ENCODE results near the gene NACAD.

The NACAD gene

DNA sequence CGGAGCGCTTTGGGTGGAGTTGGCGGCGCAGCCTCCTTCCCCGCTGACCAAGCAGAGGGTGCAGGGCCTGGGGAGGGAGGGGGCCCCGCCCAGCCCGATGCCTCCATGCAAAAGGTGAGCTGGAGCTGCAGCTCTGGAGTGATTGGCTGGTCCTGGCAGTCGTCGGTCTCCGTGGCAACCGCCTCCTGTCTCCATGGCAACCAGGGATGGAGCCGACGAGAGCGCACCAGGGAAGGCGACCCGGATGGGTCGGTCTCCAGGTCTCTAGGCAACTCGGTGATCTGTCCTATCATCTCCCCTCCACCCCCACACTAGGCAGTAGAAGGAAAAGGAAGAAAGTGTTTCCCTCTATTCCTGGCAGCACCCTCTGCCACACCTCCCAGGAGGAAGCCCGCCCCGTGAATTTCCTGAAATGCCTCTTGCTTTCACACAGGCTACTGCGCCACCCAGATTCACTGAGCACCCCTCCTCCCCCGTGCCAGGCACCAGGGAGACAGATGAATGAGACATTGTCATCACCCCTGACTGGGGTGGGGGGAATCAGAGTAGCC is 647 bp upstream of the NACAD start:
- DNase-seq, result peak; percentile 53

DNA sequence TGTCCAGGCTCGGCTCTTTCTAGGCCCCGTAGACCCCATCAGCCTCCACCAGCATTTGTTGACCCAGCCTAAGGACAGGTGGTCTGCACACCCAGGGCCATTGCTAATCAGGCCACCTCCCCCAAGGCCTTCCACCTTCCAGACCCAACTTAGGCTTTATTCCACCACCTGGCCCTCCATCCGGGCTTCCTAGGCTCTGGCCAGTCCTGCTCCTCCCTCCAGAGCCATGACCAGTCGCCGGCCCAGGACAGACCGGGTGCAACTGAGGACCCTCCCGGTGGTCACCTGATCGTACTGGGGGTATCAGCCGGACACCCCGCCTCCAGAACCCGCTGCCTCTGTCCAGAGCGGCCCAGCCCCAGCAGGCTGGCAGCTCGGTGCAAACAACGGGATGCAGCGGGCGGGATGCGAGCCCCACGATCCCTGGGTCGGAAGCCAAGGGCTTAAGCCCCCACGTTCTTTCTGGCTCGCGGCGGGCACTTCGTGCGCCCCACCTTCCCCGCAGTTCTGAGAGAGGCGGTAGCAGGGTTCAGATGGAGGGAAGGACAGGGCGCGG is 545 bp downstream of the NACAD start:
- no peak for DNase-seq

DNA sequence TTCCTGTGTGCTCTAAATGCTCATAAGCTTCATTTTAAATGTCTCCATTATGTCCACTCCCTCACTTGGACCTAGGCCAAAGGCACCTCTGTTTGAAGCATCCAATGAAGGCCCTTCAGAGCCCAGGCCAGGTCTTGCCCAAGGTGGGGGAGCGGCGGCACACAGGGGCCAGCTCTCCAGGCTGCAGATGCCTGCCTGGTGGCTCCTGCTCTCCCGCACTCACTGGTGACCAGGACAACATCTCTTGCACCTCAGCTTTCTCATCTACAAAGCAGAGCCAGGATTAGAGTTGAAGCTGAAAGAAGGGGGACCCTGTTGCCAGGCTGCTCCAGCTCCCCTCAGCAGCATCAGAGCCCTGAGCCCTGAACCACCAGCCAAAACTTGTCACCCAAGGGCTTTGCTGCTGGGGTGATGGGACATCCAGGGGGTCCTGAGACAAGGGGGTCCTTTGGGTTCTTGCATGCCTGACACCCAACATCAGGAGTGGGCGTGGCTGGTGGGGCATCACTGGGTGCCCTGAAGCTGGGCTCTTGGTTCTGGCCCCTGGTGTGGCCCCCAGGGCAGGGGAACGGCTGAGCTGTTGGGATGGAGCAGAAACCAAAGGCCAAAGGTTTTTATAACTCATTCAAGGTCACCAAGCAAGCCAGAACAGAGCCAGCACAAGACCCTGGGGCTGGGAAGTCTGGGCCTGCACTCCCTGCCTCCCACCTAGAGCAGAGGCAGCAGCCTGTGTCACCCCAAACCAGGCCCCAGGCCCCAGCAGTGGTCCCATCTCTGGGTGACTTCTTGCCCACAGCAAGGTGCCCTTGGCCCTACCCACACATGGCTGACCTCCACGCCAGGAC is 1.2 kb downstream of the NACAD start:
- DNase-seq, result no peak

DNA sequence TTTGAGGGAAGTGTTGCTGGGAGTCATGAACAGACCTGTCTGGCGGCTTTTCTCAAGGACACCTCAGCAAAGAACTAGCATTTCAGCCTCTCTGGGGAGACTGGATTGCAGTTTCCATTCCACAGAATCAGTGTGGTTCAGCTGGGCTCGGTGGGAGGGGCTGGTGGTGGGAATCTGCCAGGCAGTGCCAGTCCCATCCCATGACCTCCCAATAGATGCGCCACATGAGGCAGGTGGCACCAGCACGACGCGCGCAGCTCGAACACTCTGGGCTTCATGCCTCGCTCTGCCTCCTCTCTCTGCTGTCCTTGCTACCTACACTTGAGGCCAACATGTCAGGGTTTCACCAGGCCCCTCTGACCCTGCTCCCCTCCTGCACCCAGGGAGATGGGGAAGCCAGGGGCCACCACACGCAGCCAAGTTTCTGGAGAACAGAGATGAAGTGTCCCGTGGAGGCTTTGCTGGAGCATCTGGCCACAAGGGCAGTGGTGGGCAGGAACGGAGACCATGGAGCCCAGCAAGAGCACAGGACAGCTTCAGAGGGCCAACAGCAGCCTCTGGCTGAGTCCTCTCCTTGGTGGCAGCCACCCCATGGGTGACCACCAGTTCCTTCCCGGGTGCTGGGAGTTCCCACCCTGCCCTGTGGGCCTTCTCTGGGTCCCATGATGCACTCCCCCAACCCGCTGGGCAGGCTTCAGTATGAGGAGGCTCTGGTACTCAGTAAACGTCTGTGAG is 2.3 kb downstream of the NACAD start:
- no peak for DNase-seq

DNA sequence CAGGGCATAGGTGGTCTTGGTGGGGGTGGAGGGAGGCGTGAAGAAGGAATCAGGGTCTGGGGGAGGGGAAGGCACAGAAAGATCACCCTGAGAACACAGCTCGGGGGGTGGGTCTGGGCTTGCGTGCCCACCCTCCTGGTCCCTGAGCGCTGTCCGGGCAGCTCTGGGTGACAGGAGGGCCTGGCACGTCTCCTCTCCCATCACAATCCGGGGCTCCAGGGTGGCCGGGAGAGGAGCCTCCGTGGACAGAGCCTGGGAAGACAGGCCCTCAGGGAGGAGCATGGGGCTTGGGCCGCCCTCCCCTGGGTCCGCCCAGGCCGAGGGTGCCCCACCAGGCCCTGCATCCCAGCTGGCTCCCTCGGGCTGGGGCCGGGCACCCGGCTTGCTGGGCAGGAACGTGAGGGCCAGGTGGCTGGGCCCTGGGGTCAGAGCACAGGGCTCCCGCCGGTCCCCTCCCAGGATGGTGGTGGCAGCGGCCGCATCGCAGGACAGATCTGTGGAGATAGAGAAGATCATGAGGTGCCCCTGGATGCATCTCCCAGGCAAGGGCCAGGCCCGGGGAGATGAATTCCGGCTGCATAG is 3.1 kb downstream of the NACAD start:
- no peak for DNase-seq

DNA sequence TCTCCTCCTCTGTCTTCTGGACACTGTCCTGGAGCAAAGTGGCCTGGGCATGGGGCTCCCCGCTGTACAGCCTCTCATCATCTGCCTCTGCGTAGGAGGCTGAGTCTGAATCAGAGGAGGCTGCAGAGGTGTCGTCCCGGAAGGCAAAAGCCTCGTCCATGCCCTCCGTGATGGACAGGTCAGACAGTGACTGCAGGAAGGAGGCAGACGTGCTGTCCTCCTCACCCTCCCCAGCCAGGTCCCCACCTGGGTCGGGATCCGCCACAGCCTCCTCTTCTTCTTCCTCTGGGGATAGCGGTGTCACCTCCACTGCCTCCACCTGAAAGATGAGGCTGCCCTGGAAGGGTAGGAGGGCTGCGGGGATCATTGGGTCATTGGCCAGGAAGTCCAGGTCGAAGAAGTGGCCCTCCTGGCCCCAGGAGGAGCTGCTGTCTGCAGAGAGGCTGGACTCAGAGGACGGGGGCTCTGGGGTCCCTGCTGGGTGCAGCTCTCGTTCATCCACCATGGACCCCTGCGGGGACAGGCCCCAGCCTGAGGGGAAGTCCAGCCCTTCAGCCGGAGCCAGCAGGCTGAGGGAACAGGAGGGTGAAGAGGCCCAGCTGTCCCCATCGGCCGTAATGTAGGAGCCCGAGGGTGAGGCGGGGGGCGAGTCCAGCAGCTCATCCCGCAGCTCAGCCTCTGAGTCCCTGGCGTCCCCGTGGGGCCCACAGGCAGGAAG is 3.7 kb downstream of the NACAD start:
- DNase-seq, result no peak

DNA sequence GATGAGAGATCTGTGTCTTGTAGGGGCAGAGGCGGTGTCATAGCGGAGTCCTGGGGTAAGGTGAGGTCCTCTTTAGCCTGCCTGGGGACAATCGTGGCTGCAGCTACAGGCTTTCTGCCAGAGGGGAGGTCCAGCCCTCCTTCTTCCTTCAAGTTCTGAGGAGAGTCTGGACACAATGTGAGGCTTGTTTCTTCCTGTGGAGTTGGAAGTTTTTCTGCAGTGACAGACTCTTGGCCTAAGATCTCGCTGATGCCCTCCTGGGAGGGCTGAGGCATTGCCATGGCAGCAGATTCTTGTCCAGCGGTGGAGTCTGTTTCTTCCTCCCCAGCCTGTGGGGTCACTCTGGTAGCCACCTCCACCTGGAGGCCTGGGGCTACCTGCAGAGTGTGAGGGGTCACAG is 4.4 kb downstream of the NACAD start:
- no peak for DNase-seq

DNA sequence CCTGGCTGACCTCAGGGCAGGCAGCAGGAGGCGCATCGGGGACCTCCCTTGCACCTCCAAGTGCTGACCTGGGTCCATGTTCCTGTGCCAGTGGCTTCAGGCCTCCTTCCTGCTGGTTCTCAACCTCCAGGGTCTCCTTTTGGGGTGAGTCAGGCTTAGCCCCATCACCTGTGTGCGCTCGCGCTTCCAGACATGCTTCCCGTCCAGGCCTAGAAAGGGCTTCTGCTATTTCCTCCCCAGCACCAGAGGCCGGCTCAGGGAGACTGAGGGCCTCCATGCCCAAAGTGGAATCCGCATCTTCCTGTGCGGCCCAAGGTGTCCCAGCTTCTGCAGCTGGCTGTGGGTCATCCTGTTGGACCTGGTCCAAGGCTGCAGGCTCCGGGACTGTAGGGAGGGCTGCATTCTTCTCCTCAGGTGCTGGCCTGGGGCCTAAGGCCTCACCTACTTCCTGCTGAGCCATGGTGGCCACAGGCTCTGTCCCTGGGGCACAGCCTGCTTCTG is 5.9 kb downstream of the NACAD start:
- DNase-seq, result no peak

DNA sequence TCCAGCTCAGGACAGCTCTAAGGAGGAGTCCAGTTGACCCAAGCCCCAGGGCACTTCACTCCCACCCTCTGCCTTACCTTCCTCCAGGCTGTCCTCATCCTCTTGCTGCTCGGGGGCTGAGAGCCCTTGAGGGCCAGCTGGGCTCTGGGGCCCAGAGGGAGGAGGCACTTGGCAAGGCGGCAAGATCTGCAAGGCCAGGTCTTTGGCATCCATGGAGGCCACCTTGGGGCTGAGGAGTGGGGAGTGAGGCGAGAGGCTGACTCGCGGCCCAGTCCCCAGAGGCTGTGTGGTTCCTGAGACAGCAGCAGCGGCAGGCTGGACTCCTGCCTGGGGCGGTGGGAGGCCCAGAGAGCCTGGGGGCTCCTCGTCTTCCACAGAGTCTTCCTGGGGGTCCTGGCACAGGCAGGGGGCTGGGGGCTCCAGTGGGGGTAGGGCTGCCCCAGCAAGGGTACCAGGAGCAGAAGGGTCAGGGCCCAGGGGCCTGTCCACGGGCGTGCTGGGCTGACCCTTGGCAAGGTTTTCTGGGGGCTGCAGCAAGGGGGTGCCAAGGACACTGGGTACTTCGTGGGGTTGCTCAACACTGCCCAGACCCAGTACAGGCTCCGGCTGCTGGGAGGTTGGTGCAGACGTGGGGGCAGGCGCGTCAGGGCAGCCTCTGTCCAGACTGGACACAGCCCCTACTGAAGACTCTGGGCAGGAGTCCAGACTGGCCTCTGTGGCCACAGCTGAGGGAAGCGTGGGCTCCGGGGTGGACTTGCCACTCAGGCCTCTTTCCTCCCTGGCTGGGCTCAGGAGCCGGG is 6.5 kb downstream of the NACAD start:
- DNase-seq, result no peak

DNA sequence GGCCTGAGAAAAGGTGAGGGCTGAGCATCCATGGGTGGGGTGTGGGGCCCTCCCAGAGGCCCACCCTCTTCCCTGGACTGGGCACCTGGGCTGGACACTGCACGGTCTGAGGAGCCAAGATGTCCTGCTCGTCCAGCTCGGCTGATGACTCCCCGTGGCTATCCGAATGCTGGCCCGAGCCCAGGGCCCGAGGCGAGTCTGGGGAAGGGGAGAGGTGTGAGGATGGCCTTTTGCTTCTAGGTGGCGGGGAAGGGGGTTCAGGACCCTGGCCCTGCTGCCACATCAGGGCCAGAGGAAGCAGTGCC is 7.1 kb downstream of the NACAD start:
- DNase-seq, result no peak

DNA sequence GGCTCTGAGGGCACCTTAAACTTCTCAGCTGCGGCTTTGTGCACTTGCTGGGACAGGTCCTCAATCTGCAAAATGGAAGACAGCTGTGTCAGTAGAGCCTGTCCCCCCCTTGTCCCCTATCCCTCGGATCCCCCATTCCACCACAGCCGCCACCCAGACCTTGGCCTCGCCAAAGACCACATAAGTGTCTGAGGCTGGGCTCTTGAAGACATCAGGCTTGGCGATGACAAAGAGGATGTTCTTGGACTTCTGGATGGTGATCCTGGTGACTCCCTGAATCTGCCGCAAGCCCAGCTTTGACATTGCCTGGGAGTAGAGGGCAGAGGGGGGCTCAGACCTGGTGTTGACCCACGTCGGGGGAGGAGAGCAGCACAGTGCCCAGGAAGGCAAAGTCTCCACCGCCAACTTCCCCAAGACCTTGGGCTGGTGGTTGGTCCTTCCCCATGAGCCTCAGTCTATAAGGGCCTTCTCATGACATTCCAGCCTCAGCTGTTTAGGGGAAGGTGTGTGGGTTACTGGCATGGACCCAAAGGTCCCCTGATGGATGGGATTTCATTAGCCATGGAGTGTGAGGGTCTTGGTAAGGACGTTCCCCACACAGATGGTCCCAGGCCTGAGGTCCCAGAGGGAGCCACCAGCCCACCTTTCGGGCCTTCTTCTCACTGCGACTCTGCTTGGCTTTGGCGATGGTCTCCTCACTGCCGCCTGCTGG is 7.7 kb downstream of the NACAD start:
- DNase-seq, result no peak

DNA sequence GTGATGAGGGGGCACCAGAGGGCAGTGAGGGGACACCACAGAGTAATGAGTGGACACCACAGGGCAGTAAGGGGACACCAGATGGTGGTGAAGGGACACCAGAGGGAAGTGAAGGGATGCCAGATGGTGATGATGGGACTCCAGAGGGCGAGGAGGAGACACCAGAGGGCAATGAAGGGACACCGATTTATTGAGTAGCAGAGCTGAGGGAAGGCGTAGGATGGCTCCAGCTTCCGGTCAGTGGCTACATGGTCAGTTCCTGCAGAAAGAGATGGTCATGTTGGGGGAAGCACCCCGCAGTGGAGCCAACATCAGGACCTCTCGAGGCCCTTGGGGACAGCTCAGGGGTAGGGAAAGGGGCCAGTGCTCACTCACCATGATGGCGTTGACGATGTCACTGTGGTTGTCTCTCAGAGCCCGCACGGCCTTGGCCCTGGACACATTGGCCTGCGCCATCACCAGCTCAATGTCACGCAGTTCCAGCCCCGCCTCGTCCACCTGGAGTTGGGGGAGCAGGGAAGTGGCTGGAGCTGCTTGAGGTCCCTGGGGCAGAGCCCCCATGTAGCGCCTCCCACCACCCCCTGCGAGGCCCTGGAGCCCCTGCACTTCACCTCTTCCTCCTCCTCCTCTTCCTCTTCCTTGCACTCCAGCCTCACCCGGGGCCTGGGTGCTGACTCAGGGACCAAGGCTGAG is 8.4 kb downstream of the NACAD start:
- no peak for DNase-seq

DNA sequence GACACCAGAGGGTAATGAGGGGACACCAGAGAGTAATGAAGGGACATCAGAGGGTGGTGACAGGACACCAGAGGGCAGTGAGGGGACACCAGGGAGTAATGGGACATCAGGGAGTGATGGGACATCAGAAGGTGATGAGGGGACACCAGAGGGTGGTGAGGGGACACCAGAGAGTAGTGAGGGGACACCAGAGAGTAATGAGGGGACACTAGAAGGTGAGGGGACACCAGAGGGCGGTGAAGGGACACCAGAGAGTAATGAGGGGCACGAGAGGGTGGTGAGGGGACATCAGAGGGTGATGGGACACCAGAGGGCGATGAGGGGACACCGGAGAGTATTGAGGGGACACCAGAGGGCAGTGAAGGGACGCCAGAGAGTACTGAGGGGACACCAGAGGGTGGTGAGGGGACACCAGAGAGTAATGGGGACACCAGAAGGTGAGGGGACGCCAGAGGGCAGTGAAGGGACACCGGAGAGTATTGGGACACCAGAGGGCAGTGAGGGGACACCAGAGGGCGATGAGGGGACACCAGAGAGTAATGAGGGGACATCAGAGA is 10.6 kb downstream of the NACAD start:
- no peak for DNase-seq

DNA sequence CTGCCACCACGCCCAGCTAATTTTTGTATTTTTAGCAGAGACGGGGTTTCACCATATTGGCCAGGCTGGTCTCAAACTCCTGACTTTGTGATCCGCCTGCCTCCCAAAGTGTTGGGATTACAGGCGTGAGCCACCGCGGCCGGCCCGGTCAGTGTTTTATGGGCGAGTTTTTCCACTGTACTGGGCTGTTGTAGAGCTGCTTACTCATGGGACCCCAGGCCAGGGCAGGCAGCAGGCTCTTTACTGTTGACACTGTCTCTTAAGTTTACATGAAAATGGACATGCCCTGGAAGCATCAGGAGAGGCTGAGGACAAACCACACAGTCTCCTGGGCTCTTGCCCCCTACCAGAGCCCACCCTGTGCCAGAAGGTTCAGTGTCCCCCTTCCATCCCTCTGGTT is 11.2 kb downstream of the NACAD start:
- no peak for DNase-seq

DNA sequence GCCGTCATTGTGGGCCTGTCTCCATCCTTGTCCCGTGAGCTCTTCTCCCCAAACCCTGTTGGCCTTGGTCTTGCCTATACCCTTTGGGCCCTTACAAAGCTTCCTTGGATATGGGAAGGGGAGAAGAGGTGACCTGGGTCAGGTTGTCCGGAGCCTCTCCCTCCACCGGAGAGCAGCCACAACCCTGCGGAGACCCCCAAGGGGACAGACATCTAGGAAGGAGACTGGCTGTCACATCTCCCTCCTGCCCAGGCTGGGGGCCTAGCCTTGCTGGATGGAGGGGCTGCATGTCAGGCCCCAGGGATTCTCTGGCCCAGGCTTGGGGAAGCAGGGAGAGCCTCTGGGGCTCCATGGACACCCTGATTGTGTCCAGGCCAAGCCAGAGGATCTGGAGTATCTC is 11.8 kb downstream of the NACAD start:
- DNase-seq, result no peak

DNA sequence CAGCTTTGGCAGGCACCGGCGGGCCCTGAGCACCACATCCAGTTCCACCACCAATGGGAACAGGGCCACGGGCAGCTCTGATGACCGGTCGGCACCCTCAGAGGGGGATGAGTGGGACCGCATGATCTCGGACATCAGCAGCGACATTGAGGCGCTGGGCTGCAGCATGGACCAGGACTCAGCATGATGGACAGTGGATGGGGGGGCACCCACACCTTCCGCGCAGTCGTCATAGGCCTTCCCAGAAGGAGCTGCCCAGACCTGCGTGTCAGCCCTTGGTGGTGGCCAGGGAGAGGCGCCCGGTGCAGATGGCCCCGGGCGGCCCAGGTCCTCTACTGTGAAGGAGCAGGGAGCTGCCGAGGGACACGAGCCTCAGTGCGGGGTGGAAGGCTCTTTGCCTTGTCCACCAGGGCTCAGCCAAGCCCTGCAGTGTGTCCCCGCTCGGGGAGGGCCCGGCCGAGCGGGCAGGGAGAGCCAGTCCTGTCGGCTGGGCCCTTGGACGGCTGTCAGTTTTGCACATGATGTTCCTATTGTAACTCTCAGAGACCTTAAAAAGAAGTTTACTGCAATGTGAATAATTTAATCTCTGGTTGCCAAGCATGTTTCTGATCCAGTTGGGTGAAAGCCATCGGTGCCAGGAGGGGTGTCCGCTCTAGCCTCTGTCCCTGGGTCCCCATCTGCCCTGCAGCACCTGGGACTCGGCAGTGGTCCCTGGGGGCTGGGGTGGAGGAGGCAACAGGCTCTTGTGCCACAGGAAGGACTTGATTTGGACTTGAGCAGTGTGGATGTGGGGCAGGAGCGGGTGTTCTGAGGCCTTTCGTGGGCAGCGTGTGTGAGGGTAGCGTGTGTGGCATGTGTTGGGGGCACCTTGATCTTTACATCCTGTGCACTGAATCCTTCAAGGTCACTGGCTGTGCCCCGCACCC is 12.6 kb downstream of the NACAD start:
- no peak for DNase-seq

DNA sequence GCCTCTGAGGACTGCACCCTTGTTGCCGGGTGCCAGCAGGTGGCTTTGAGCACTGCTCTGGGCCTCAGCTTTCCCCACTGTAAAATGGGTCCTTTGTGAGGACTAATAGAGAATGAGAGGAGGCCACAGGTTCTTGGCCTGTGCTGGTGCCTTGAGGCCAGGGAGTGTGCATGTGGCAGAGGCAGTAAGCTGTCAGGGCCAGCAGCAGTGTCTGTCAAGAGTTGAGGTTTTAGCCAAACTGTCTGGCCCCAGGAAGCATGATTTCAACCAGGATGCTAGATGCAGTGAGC is 13.5 kb downstream of the NACAD start:
- no peak for DNase-seq

DNA sequence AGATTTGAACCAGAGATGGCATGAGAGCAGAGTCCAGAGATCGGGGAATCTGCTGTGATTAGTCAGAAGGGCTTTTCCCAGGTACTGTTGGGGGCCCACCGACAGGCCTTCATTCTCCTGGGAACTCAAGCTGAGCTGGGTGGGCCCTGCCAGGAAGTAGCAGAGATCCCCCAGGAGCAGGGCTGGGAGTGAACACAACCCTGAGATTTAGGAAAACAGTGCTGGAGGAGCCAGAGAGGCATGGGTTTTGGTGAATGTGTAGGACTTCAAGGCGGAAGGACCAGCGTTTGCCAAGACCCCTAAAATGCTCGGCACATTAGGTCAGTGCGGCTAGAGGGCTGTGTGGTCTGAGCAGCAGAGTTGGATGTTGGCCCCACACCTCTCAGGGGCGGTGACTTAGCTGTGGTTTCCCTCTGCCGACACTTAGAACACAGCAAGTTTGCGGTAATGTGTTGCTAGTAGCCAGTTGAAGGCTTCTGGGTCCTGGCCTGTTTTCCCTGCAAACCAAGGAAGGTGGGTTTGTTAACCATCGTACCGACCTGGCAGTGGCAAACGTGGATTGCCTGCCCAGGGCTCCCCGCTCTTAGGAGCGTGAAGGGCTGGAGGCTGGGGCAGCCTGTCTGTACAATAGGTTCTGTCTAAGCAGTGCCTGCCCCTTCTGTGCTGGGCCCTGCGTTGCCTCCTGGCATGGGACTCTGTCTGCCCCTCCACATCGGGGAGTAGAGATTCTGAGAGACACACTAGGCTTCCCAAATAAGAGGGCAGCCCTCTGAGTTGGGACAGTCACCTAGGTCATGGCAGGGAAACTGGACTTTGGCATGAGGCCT is 14.0 kb downstream of the NACAD start:
- DNase-seq, result no peak
